ENCODE measurements around the gene ECD. TPM values are rescaled to one million over a fixed set of nuclear protein-coding genes. Genes with fewer than 3 reads are reported as not detected.

Gene ECD
- total RNA-seq (10 to 100 TPM; 22.6 to 39.3 (median 30.3) TPM), polyA plus RNA-seq (10 to 100 TPM in 2 of 3 donors, 1 to 10 TPM in 1; 6.4 to 40.7 (median 14.0) TPM)
- long read RNA-seq, donor 1, transcript ECD-201 (14 exons, 3,069 nt), result major isoform, 7 of 7 reads
- long read RNA-seq, donor 1, partial matches to known transcripts, result 0 of 7 reads
- long read RNA-seq, donor 1, other reads (novel, unspliced or antisense), result 0 of 7 reads
- long read RNA-seq, donor 2, transcript ECD-201 (14 exons, 3,069 nt), result major isoform, 5 of 5 reads
- long read RNA-seq, donor 2, partial matches to known transcripts, result 0 of 5 reads
- long read RNA-seq, donor 2, other reads (novel, unspliced or antisense), result 0 of 5 reads
- long read RNA-seq, donor 3, transcript ECD-201 (14 exons, 3,069 nt), result major isoform, 14 of 14 reads
- long read RNA-seq, donor 3, partial matches to known transcripts, result 0 of 14 reads
- long read RNA-seq, donor 3, other reads (novel, unspliced or antisense), result 0 of 14 reads
- long read RNA-seq, donor 4, transcript ECD-201 (14 exons, 3,069 nt), result major isoform, 9 of 12 reads
- long read RNA-seq, donor 4, partial matches to known transcripts, result 2 of 12 reads
- long read RNA-seq, donor 4, other reads (novel, unspliced or antisense), result 1 of 12 reads
- long read RNA-seq, donor 5, transcript ECD-201 (14 exons, 3,069 nt), result major isoform, 38 of 47 reads
- long read RNA-seq, donor 5, partial matches to known transcripts, result 3 of 47 reads
- long read RNA-seq, donor 5, other reads (novel, unspliced or antisense), result 6 of 47 reads
- long read RNA-seq, donor 6, transcript ECD-201 (14 exons, 3,069 nt), result major isoform, 8 of 10 reads
- long read RNA-seq, donor 6, partial matches to known transcripts, result 2 of 10 reads
- long read RNA-seq, donor 6, other reads (novel, unspliced or antisense), result 0 of 10 reads
- long read RNA-seq, donor 7, partial matches to known transcripts, result 0 of 3 reads
- long read RNA-seq, donor 7, other reads (novel, unspliced or antisense), result 0 of 3 reads
- long read RNA-seq, donor 8, transcript ECD-201 (14 exons, 3,069 nt), result major isoform, 7 of 7 reads
- long read RNA-seq, donor 8, partial matches to known transcripts, result 0 of 7 reads
- long read RNA-seq, donor 8, other reads (novel, unspliced or antisense), result 0 of 7 reads
- long read RNA-seq, donor 9, partial matches to known transcripts, result 0 of 1 reads
- long read RNA-seq, donor 9, other reads (novel, unspliced or antisense), result 0 of 1 reads
- long read RNA-seq, donor 10, partial matches to known transcripts, result 0 of 4 reads
- long read RNA-seq, donor 10, other reads (novel, unspliced or antisense), result 0 of 4 reads

GRCh38 chr10:73167783-73168464, at the start of gene ECD, which contains the start of gene FAM149B1:
Gene ECD (minus strand): TSS chr10:73168008. CDS start chr10:73163937, 4,071 bp downstream.
Gene FAM149B1 (plus strand): TSS chr10:73168119. CDS start chr10:73168340, 221 bp downstream.
- no peaks in the 10 kb centered on the region for H3K27me3 ChIP-seq
- WGBS, 4 donors, result 0 to 2% (median 1%) methylated on average over 26 to 49 of the region's 49 CpGs
- TF ChIP-seq POLR2A (IDR thresholded peaks at IDR 0.05), result peak; percentile 91 to 95
- peak in 3 of 6 experiments; percentile 9 to 36 (median 25) for TF ChIP-seq CTCF (IDR thresholded peaks at IDR 0.05)
- intact Hi-C loops (cut with DNase I), result no loop called here
- DNase-seq, result peak; percentile 94 to 98 (median 94)
- peak within 1 kb of the TSS; percentile 32 to 94 (median 71) for H3K4me3 ChIP-seq
- H3K9me3 ChIP-seq (replicated peaks in 1 of 3), result no peaks in the 10 kb centered on the region
- H3K4me1 ChIP-seq (replicated peaks in 1 of 2), result peaks cover 24 to 49% of the 10 kb centered on the region in 2 donors
- H3K36me3 ChIP-seq (replicated peaks in 1 of 2), result no peaks in the 10 kb centered on the region
- H3K27ac ChIP-seq, result peak within 1 kb of the TSS; percentile 86 to 98 (median 95)

GRCh38 chr10:73215749-73216148, 47.9 kb upstream of the ECD start:
- intact Hi-C loops (cut with DNase I), result no loop called here
- TF ChIP-seq POLR2A (IDR thresholded peaks at IDR 0.05) (no peak), CTCF (IDR thresholded peaks at IDR 0.05) (no peak)
- H3K4me3 ChIP-seq, result no peak overlapping the region
- H3K9me3 ChIP-seq (replicated peaks in 1 of 3), result no peaks in the 10 kb centered on the region
- WGBS, 4 donors, result 89 to 100% (median 99%) methylated on average over 1 of the region's 1 CpG
- no peak overlapping the region for H3K27ac ChIP-seq
- H3K4me1 ChIP-seq (replicated peaks in 1 of 2), result peaks cover 7 to 9% of the 10 kb centered on the region in 2 donors
- no peaks in the 10 kb centered on the region for H3K27me3 ChIP-seq
- H3K36me3 ChIP-seq (replicated peaks in 1 of 2), result peaks cover 0 to 3% of the 10 kb centered on the region in 2 donors
- DNase-seq, result no peak

- Histone ChIP-seq H3K27me3 (no peaks in the 10 kb centered on the region), H3K4me3 (no peak overlapping the region), H3K4me1 (replicated peaks in 1 of 2) (peaks cover 0 to 9% of the 10 kb centered on the region in 2 donors), H3K9me3 (replicated peaks in 1 of 3) (no peaks in the 10 kb centered on the region), H3K36me3 (replicated peaks in 1 of 2) (no peaks in the 10 kb centered on the region), H3K27ac (no peak overlapping the region)
- WGBS, 4 donors, result 64 to 83% (median 75%) methylated on average over 4 of the region's 4 CpGs
- no peak for TF ChIP-seq CTCF (IDR thresholded peaks at IDR 0.05)
- no peak for TF ChIP-seq POLR2A (IDR thresholded peaks at IDR 0.05)
- no peak for DNase-seq
- intact Hi-C loops (cut with DNase I), result no loop called here
Measured at GRCh38 chr10:73211106-73211811, 43.5 kb upstream of the ECD start.
